ENCODE results near the gene KLF1.
A peak's percentile ranks its signal among the peaks of the same experiment; 100 is the strongest.

Gene KLF1

DNA sequence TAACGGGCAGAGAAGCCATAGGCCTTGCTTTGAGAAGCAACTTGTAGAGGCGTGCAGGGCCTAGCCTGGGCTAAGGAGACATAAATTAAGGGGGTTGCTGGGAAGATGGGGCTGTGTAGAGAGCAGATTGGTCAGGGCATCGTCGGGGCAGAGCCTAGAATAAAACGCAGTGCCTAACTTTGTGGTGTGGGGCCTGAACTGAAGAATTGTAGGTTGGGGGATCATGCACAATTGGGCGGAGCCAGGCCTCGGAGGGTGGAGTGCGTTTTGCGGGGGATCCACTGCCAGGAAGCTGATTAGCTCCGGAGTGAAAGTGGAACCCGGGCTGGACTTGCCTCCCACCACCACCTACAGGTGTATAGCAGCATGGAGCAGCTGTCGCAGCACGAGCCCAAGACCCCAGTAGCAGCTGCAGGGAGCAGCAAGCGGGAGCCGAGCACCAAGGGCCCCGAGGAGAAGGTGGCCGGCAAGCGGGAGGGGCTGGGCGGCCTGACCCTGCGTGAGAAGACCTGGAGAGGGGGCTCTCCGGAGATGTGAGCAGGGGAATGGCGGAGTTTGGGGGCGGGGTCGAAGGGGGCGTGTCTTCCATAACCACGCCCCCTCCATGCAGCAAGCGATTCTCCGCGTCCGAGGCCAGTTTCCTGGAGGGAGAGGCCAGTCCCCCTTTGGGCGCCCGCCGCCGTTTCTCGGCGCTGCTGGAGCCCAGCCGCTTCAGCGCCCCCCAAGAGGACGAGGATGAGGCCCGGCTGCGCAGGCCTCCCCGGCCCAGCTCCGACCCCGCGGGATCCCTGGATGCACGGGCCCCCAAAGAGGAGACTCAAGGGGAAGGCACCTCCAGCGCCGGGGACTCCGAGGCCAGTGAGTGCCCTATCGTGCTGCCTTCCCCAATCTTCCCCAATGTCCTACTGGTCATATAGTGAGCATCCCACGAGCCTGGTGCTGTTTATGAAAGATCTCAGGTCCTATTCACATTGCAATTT is 19.6 kb downstream of the KLF1 start (continued):
- TF ChIP-seq, protein P1, sequence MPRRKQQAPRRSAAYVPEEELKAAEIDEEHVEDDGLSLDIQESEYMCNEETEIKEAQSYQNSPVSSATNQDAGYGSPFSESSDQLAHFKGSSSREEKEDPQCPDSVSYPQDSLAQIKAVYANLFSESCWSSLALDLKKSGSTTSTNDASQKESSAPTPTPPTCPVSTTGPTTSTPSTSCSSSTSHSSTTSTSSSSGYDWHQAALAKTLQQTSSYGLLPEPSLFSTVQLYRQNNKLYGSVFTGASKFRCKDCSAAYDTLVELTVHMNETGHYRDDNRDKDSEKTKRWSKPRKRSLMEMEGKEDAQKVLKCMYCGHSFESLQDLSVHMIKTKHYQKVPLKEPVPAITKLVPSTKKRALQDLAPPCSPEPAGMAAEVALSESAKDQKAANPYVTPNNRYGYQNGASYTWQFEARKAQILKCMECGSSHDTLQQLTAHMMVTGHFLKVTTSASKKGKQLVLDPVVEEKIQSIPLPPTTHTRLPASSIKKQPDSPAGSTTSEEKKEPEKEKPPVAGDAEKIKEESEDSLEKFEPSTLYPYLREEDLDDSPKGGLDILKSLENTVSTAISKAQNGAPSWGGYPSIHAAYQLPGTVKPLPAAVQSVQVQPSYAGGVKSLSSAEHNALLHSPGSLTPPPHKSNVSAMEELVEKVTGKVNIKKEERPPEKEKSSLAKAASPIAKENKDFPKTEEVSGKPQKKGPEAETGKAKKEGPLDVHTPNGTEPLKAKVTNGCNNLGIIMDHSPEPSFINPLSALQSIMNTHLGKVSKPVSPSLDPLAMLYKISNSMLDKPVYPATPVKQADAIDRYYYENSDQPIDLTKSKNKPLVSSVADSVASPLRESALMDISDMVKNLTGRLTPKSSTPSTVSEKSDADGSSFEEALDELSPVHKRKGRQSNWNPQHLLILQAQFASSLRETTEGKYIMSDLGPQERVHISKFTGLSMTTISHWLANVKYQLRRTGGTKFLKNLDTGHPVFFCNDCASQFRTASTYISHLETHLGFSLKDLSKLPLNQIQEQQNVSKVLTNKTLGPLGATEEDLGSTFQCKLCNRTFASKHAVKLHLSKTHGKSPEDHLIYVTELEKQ (tag by site-specific recombination; IDR thresholded peaks at IDR 0.05; ENCODE audit: borderline replicate concordance) = no peak
- TF ChIP-seq SP3 (tag by site-specific recombination; IDR thresholded peaks at IDR 0.05) (peak; percentile 84), ZNF558 (tag by site-specific recombination; IDR thresholded peaks at IDR 0.05) (no peak), SCRT1 (tag by site-specific recombination; IDR thresholded peaks at IDR 0.05; ENCODE audit: borderline replicate concordance) (peak; percentile 70; the same call in 1 of the 2 replicates), ZXDB (tag by site-specific recombination; IDR thresholded peaks at IDR 0.05) (peak; percentile 87), GLIS1 (tag by site-specific recombination; IDR thresholded peaks at IDR 0.05) (peak; percentile 45; the same call in 1 of the 2 replicates), OSR2 (tag by site-specific recombination; IDR thresholded peaks at IDR 0.05) (0 out of 2 replicates have a peak, but pooled peaks have one; percentile 45), KLF8 (tag by site-specific recombination; IDR thresholded peaks at IDR 0.05) (peak; percentile 43; the same call in 1 of the 2 replicates), ZNF544 (tag by site-specific recombination; IDR thresholded peaks at IDR 0.05) (no peak), ZNF837 (tag by site-specific recombination; IDR thresholded peaks at IDR 0.05) (no peak), ZNF335 (tag by site-specific recombination; conservative IDR thresholded peaks at IDR 0.05) (peak; percentile 29; the same call in 1 of the 2 replicates), GLIS2 (tag by site-specific recombination; IDR thresholded peaks at IDR 0.05) (0 out of 2 replicates have a peak, but pooled peaks have one; percentile 58), ZNF449 (tag by site-specific recombination; IDR thresholded peaks at IDR 0.05) (peak; percentile 26; the same call in 1 of the 2 replicates), ZFP37 (tag by site-specific recombination; IDR thresholded peaks at IDR 0.05) (no peak; the same call in 1 of the 2 replicates), YY2 (tag by site-specific recombination; IDR thresholded peaks at IDR 0.05) (peak; percentile 51; the same call in 1 of the 2 replicates), ZNF626 (tag by site-specific recombination; IDR thresholded peaks at IDR 0.05) (no peak), ZNF426 (tag by site-specific recombination; IDR thresholded peaks at IDR 0.05) (no peak), ZNF785 (tag by site-specific recombination; IDR thresholded peaks at IDR 0.05) (no peak), ZBTB6 (tag by site-specific recombination; IDR thresholded peaks at IDR 0.05) (peak; percentile 14; the same call in 1 of the 2 replicates), KLF10 (tag by site-specific recombination; IDR thresholded peaks at IDR 0.05) (peak; percentile 71), PATZ1 (tag by site-specific recombination; IDR thresholded peaks at IDR 0.05) (peak; percentile 81), KLF16 (tag by site-specific recombination; IDR thresholded peaks at IDR 0.05) (peak; percentile 83), SCRT2 (tag by site-specific recombination; IDR thresholded peaks at IDR 0.05) (peak; percentile 93), ZIC2 (tag by site-specific recombination; IDR thresholded peaks at IDR 0.05) (peak; percentile 76), ZBTB20 (tag by site-specific recombination; IDR thresholded peaks at IDR 0.05) (peak; percentile 82), ZNF169 (tag by site-specific recombination; IDR thresholded peaks at IDR 0.05) (no peak)
- TF ChIP-seq, protein P2, sequence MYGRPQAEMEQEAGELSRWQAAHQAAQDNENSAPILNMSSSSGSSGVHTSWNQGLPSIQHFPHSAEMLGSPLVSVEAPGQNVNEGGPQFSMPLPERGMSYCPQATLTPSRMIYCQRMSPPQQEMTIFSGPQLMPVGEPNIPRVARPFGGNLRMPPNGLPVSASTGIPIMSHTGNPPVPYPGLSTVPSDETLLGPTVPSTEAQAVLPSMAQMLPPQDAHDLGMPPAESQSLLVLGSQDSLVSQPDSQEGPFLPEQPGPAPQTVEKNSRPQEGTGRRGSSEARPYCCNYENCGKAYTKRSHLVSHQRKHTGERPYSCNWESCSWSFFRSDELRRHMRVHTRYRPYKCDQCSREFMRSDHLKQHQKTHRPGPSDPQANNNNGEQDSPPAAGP (tag by site-specific recombination; IDR thresholded peaks at IDR 0.05) = no peak
- TF ChIP-seq, protein P3, sequence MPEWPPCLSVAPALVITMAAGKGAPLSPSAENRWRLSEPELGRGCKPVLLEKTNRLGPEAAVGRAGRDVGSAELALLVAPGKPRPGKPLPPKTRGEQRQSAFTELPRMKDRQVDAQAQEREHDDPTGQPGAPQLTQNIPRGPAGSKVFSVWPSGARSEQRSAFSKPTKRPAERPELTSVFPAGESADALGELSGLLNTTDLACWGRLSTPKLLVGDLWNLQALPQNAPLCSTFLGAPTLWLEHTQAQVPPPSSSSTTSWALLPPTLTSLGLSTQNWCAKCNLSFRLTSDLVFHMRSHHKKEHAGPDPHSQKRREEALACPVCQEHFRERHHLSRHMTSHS (tag by site-specific recombination; IDR thresholded peaks at IDR 0.05) = no peak

Measured in HEK293 (cell line).